ENCODE measurements around the gene EHMT1.

DNA sequence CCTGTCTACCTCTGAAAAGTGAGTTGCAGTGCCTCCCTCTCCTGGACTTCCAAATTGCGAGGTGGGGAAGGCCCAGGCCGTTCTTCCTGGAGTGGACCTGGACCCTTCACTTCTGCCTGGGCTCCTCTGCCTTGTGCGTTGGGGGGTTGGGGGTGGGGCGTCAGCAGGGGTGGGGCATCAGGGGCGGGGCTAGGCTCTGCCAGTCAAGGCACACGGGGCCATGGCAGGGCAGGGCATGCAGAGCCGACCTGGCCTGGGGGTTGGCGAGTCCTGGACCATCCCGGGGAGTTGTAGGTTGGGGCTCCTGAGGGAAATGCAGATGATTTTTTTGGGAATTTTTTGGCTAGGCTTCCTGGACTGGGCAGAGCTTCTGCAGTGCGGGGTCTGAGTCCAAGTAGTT is 87.1 kb downstream of the EHMT1 start:
- TF ChIP-seq, protein P1, sequence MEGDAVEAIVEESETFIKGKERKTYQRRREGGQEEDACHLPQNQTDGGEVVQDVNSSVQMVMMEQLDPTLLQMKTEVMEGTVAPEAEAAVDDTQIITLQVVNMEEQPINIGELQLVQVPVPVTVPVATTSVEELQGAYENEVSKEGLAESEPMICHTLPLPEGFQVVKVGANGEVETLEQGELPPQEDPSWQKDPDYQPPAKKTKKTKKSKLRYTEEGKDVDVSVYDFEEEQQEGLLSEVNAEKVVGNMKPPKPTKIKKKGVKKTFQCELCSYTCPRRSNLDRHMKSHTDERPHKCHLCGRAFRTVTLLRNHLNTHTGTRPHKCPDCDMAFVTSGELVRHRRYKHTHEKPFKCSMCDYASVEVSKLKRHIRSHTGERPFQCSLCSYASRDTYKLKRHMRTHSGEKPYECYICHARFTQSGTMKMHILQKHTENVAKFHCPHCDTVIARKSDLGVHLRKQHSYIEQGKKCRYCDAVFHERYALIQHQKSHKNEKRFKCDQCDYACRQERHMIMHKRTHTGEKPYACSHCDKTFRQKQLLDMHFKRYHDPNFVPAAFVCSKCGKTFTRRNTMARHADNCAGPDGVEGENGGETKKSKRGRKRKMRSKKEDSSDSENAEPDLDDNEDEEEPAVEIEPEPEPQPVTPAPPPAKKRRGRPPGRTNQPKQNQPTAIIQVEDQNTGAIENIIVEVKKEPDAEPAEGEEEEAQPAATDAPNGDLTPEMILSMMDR (IDR thresholded peaks at IDR 0.05), result no peak
- TF ChIP-seq SIN3A (IDR thresholded peaks at IDR 0.05; ENCODE audit: borderline replicate concordance, insufficient read depth, low read depth, low read length) (no peak), POLR2AphosphoS5 (IDR thresholded peaks at IDR 0.05; ENCODE audit: low read depth, low read length) (no peak), TCF7L2 (IDR thresholded peaks at IDR 0.05; ENCODE audit: low read depth, low read length) (no peak)
- TF ChIP-seq, protein P2, sequence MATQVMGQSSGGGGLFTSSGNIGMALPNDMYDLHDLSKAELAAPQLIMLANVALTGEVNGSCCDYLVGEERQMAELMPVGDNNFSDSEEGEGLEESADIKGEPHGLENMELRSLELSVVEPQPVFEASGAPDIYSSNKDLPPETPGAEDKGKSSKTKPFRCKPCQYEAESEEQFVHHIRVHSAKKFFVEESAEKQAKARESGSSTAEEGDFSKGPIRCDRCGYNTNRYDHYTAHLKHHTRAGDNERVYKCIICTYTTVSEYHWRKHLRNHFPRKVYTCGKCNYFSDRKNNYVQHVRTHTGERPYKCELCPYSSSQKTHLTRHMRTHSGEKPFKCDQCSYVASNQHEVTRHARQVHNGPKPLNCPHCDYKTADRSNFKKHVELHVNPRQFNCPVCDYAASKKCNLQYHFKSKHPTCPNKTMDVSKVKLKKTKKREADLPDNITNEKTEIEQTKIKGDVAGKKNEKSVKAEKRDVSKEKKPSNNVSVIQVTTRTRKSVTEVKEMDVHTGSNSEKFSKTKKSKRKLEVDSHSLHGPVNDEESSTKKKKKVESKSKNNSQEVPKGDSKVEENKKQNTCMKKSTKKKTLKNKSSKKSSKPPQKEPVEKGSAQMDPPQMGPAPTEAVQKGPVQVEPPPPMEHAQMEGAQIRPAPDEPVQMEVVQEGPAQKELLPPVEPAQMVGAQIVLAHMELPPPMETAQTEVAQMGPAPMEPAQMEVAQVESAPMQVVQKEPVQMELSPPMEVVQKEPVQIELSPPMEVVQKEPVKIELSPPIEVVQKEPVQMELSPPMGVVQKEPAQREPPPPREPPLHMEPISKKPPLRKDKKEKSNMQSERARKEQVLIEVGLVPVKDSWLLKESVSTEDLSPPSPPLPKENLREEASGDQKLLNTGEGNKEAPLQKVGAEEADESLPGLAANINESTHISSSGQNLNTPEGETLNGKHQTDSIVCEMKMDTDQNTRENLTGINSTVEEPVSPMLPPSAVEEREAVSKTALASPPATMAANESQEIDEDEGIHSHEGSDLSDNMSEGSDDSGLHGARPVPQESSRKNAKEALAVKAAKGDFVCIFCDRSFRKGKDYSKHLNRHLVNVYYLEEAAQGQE (IDR thresholded peaks at IDR 0.05; ENCODE audit: insufficient read depth in 1 of 2, low read depth in 2 of 2, low read length in 1 of 2), result no peak

All from Panc1 (cell line).